Pancreas (tissue), 10 donors: ENCODE measurements around the gene APLNR. TPM values are rescaled to one million over a fixed set of nuclear protein-coding genes. Genes with fewer than 3 reads are reported as not detected.

Experiments
- ATAC-seq, 4 donors: fragments of 200-7000 bp; cut with Tn5 transposase; one replicate each; pipeline versions ENCODE4 v1.8.0 to v1.9.1; 2020; ENCODE audit warnings: mild to moderate bottlenecking in 4 of 4, moderate library complexity in 4 of 4
- DNase-seq, 6 donors: peaks; one replicate each; pipeline ENCODE4 v3.0.0-alpha.2; 2020
- FAIRE-seq: peaks from 2 replicates; lab custom pipeline; 2012; peaks lifted over from hg19 to GRCh38; lab: Jason Lieb, UNC
- H3K27ac ChIP-seq, 4 donors: fragments of 200-600 bp; sonication (generic); 1 replicate in 3 of 4; 2 replicates in 1 of 4; pipeline versions ENCODE4 v1.5.0 to v1.8.0; 2020
- H3K27me3 ChIP-seq, 4 donors: fragments of 200-600 bp; one replicate each; pipeline ENCODE4 v1.8.0; 2021
- H3K36me3 ChIP-seq, 3 donors: fragments of 200-600 bp; sonication (generic) in 1 of 3; one replicate each; pipeline versions ENCODE4 v1.5.0 to v1.8.0; 2020 to 2021
- H3K4me1 ChIP-seq, 3 donors: fragments of 200-600 bp; one replicate each; pipeline ENCODE4 v1.8.0; 2021
- H3K4me3 ChIP-seq, 4 donors: fragments of 200-600 bp; sonication (generic) in 2 of 4; one replicate each; pipeline versions ENCODE4 v1.5.0 to v1.8.0; 2020 to 2021
- H3K9me3 ChIP-seq, 4 donors: fragments of 200-600 bp; one replicate each; pipeline ENCODE4 v1.8.0; 2021
- CTCF ChIP-seq, 4 donors: fragments of 200-600 bp; sonication (generic) in 3 of 4; IDR thresholded peaks; one replicate each; pipeline versions ENCODE4 v1.5.0 to v1.8.0; 2021; ENCODE audit warnings: antibody characterized with exemption in 4 of 4
- WGBS, 2 donors: extraction: QIAGEN DNeasy Blood & Tissue Kit; methylation state at CpG; one replicate each; pipeline ENCODE4 v1.1.7; 2013; 5-methylcytosine and 5-hydroxymethylcytosine counted together
- intact Hi-C, 3 donors: fragments of 100-400 bp; cut with DNase I; formaldehyde crosslinking; loops; one replicate each; pipeline versions ENCODE4 v1.11.1 to v1.14.2; 2022
- polyA plus RNA-seq, 2 donors: library from polyadenylated mRNA; stranded (reverse); fragments of 200-250 nt; gene quantifications; one replicate each; pipeline ENCODE4 v1.2.3, GENCODE V29; 2013
- total RNA-seq, 6 donors: library from RNA; stranded (reverse); fragmentation: NEBNext Ultra II Directional in 4 of 6; extraction: Animal tissue kit (Norgen Biotek cat#: 25700) in 4 of 6; gene quantifications; one replicate each; pipeline versions ENCODE4 v1.2.1 to v1.2.4, GENCODE V29; 2021 to 2023
- donor health status: healthy with polysubstance abuse.
- donor health status: DM: no; HTN: no; CAD: no; lungs with moderate emphysema.
- donor health status: DM: no; HTN: no; CAD: no.
- donor health status: control.
- donor health status: control.
- donor health status: Bipolar disorder and iron deficiency.
- donor health status: DM: yes; HTN: yes; CAD: no.
- donor health status: DM: no; HTN: no; CAD: no.
- donor health status: DM: no; HTN: no; CAD: no.
- donor health status: DM: yes; HTN: yes; CAD: no.

Gene APLNR
- total and polyA plus RNA-seq, 8 donors: 0.19 to 7.3 (median 1.2) TPM

GRCh38 chr11:57192316-57192715 is 44.7 kb downstream of the APLNR start:
- H3K27ac ChIP-seq: no peak overlapping the region
- DNase-seq (no peak), ATAC-seq (no peak), FAIRE-seq (no peak)
- H3K4me3 ChIP-seq: no peak overlapping the region
- 72 to 79% methylated on average over 1 of the region's 1 CpG for WGBS, 2 donors
- H3K9me3 ChIP-seq: no peaks in the 10 kb centered on the region
- H3K36me3 ChIP-seq: no peaks in the 10 kb centered on the region
- intact Hi-C loops: no loop called here
- H3K4me1 ChIP-seq: no peaks in the 10 kb centered on the region
- TF ChIP-seq CTCF (IDR thresholded peaks at IDR 0.05): no peak
- no peaks in the 10 kb centered on the region for H3K27me3 ChIP-seq

- H3K4me1 ChIP-seq: no peaks in the 10 kb centered on the region
- 63 to 66% methylated on average over 9 of the region's 9 CpGs for WGBS, 2 donors
- no peak for ATAC-seq
- no peak for FAIRE-seq
- no peaks in the 10 kb centered on the region for H3K27me3 ChIP-seq
- H3K9me3 ChIP-seq: no peaks in the 10 kb centered on the region
- intact Hi-C loops: no loop called here
- no peaks in the 10 kb centered on the region for H3K36me3 ChIP-seq
- H3K4me3 ChIP-seq: no peak overlapping the region
- DNase-seq: no peak
- TF ChIP-seq CTCF (IDR thresholded peaks at IDR 0.05): no peak
- no peak overlapping the region for H3K27ac ChIP-seq
These were observed 45.5 kb downstream of the APLNR start for GRCh38 chr11:57191311-57192219.

- Histone ChIP-seq H3K4me1 (no peaks in the 10 kb centered on the region), H3K27ac (no peak overlapping the region), H3K36me3 (no peaks in the 10 kb centered on the region), H3K27me3 (no peaks in the 10 kb centered on the region), H3K9me3 (no peaks in the 10 kb centered on the region), H3K4me3 (no peak overlapping the region)
- 78 to 88% methylated on average over 4 of the region's 4 CpGs for WGBS, 2 donors
- no peak for DNase-seq
- intact Hi-C loops: no loop called here
- no peak for FAIRE-seq
- ATAC-seq: no peak
- TF ChIP-seq CTCF (IDR thresholded peaks at IDR 0.05): no peak
These were observed 46.5 kb downstream of the APLNR start for GRCh38 chr11:57190548-57190947.

Other genes starting within 250 kb of the APLNR start
- not detected for gene OR5AK2, start 248.3 kb downstream of the APLNR start, total RNA-seq
- not detected for gene OR5AK2, start 248.3 kb downstream of the APLNR start, polyA plus RNA-seq
- gene LRRC55, start 55.3 kb downstream of the APLNR start, total RNA-seq: 1 to 10 TPM in 1 of 6 donors, under 1 TPM in 5; 0.03 to 1.2 (median 0.06) TPM
- gene LRRC55, start 55.3 kb downstream of the APLNR start, polyA plus RNA-seq: under 1 TPM; 0.08 to 0.21 TPM
- gene TNKS1BP1, start 87.7 kb upstream of the APLNR start, total RNA-seq: 100 to 1,000 TPM in 1 of 6 donors, 10 to 100 TPM in 5; 63.4 to 109 (median 77.3) TPM
- gene TNKS1BP1, start 87.7 kb upstream of the APLNR start, polyA plus RNA-seq: 100 to 1,000 TPM; 111 to 172 TPM
- 10 to 100 TPM; 35.3 to 61.9 (median 45.4) TPM for gene SSRP1, start 98.6 kb upstream of the APLNR start, total RNA-seq
- 10 to 100 TPM; 20.5 to 41.8 TPM for gene SSRP1, start 98.6 kb upstream of the APLNR start, polyA plus RNA-seq
- gene P2RX3, start 101.1 kb upstream of the APLNR start, total RNA-seq: under 1 TPM in 2 of 6 donors, not detected in 4; 0.16 TPM
- under 1 TPM in 1 of 2 donors, not detected in 1; 0.07 TPM for gene P2RX3, start 101.1 kb upstream of the APLNR start, polyA plus RNA-seq
- gene PRG3, start 143.9 kb upstream of the APLNR start, total RNA-seq: not detected
- gene PRG3, start 143.9 kb upstream of the APLNR start, polyA plus RNA-seq: not detected
- not detected for gene PRG2, start 153.4 kb upstream of the APLNR start, total RNA-seq
- gene PRG2, start 153.4 kb upstream of the APLNR start, polyA plus RNA-seq: under 1 TPM; 0.57 to 0.96 TPM
- gene SLC43A3, start 189.9 kb upstream of the APLNR start, total RNA-seq: 10 to 100 TPM in 5 of 6 donors, 1 to 10 TPM in 1; 6.7 to 34.9 (median 10.8) TPM
- gene SLC43A3, start 189.9 kb upstream of the APLNR start, polyA plus RNA-seq: 10 to 100 TPM; 16.4 to 18.2 TPM
- 1 to 10 TPM in 3 of 6 donors, under 1 TPM in 3; 0.55 to 2.7 (median 1.1) TPM for gene RTN4RL2, start 223.3 kb upstream of the APLNR start, total RNA-seq
- gene RTN4RL2, start 223.3 kb upstream of the APLNR start, polyA plus RNA-seq: 1 to 10 TPM; 1.4 to 2.6 TPM